H1 (cell line): ENCODE results near the gene CAPN14. TPM values are rescaled to one million over a fixed set of nuclear protein-coding genes. Genes with fewer than 3 reads are reported as not detected.

Experiments used
- CTCF ChIA-PET: fragments of 300-600 bp; sonication (Branson Sonifier 250); formaldehyde crosslinking; loops from one replicate; lab custom pipeline; 2021; ENCODE audit not compliant: partially characterized antibody; lab: Charles Lee
- POLR2A ChIA-PET: fragments of 300-600 bp; sonication (Branson Sonifier 250); formaldehyde crosslinking; loops from one replicate; lab custom pipeline; 2021; ENCODE audit warnings: inconsistent platforms; ENCODE audit not compliant: partially characterized antibody; lab: Charles Lee
- DNase-seq, 2 experiments: peaks; one replicate each; pipeline versions ENCODE4 v3.0.0 to v3.0.0-alpha.2; 2010 to 2022; ENCODE audit warnings: low spot score in 2 of 2, low read depth in 1 of 2, mixed read lengths in 1 of 2
- FAIRE-seq: peaks from 2 replicates; lab custom pipeline; 2011; peaks lifted over from hg19 to GRCh38; lab: Jason Lieb, UNC
- H2AFZ ChIP-seq: 2 replicates; pipeline ENCODE4 v1.8.1; 2012; ENCODE audit warnings: low read length, inconsistent platforms
- H2AK5ac ChIP-seq: 2 replicates; pipeline ENCODE4 v1.6.1; 2013; ENCODE audit warnings: low read depth, low read length
- H2BK120ac ChIP-seq: replicated peaks from 2 replicates; pipeline ENCODE3; 2013; ENCODE audit warnings: low read depth, low read length, inconsistent platforms
- H2BK12ac ChIP-seq: 2 replicates; pipeline ENCODE4 v1.6.1; 2013; ENCODE audit warnings: low read depth, low read length
- H2BK15ac ChIP-seq: 2 replicates; pipeline ENCODE4 v1.6.1; 2013; ENCODE audit warnings: low read length
- H2BK20ac ChIP-seq: 2 replicates; pipeline ENCODE4 v1.6.1; 2013; ENCODE audit warnings: low read length
- H2BK5ac ChIP-seq: 2 replicates; pipeline ENCODE4 v1.6.1; 2013; ENCODE audit warnings: low read depth, low read length
- H3K14ac ChIP-seq: 2 replicates; pipeline ENCODE4 v1.6.1; 2013; ENCODE audit warnings: inconsistent platforms; ENCODE audit not compliant: insufficient read length
- H3K18ac ChIP-seq: 2 replicates; pipeline ENCODE4 v1.6.1; 2013; ENCODE audit warnings: low read length; ENCODE audit errors: extremely low read depth
- H3K23ac ChIP-seq: 2 replicates; pipeline ENCODE4 v1.6.1; 2013; ENCODE audit warnings: inconsistent platforms; ENCODE audit not compliant: insufficient read length
- H3K23me2 ChIP-seq: 2 replicates; pipeline ENCODE4 v1.6.1; 2013; ENCODE audit warnings: low read depth, low read length
- H3K27ac ChIP-seq: 2 replicates; pipeline ENCODE4 v1.6.1; 2011; ENCODE audit warnings: low read depth, low read length, inconsistent platforms
- H3K27me3 ChIP-seq, 4 experiments: replicated peaks in 1 of 4; 1 replicate in 1 of 4; 2 replicates in 3 of 4; pipeline versions ENCODE4 v1.6.1 to v1.8.1; 2011 to 2013; ENCODE audit warnings: low read length in 3 of 4, mild to moderate bottlenecking in 3 of 4, inconsistent platforms in 2 of 4, mixed read lengths in 2 of 4, moderate library complexity in 1 of 4; ENCODE audit not compliant: control insufficient read depth in 3 of 4, insufficient read depth in 3 of 4; ENCODE audit errors: extremely low read depth in 1 of 4
- H3K36me3 ChIP-seq, 4 experiments: 2 replicates each; pipeline versions ENCODE4 v1.6.1 to v1.8.1; 2011 to 2013; ENCODE audit warnings: mild to moderate bottlenecking in 4 of 4, low read length in 3 of 4, moderate library complexity in 2 of 4, control low read depth in 1 of 4, inconsistent platforms in 1 of 4; ENCODE audit not compliant: insufficient read depth in 4 of 4, control insufficient read depth in 2 of 4
- H3K4ac ChIP-seq: replicated peaks from 2 replicates; pipeline ENCODE3; 2013; ENCODE audit warnings: low read length, low read depth, mixed read lengths, inconsistent platforms; ENCODE audit not compliant: insufficient read length
- H3K4me1 ChIP-seq, 4 experiments: replicated peaks in 1 of 4; 1 replicate in 1 of 4; 2 replicates in 3 of 4; pipeline versions ENCODE4 v1.6.1 to v1.8.1; 2011 to 2013; ENCODE audit warnings: low read length in 3 of 4, inconsistent platforms in 2 of 4, mixed read lengths in 1 of 4; ENCODE audit not compliant: insufficient read depth in 4 of 4, control insufficient read depth in 3 of 4
- H3K4me2 ChIP-seq, 2 experiments: 2 replicates each; pipeline versions ENCODE4 v1.6.1 to v1.8.1; 2011 to 2013; ENCODE audit warnings: low read depth in 2 of 2, low read length in 2 of 2, control low read depth in 1 of 2, inconsistent platforms in 1 of 2, mild to moderate bottlenecking in 1 of 2; ENCODE audit not compliant: insufficient read depth in 1 of 2
- H3K4me3 ChIP-seq, 4 experiments: fragments of 200-600, 300-600 bp in 1 of 4; sonication (generic), shearing (Covaris generic), sonication (Bioruptor Twin) in 1 of 4; 2 replicates each; pipeline versions ENCODE4 v1.5.1 to v1.8.1; 2011 to 2016; ENCODE audit warnings: low read length in 4 of 4, low read depth in 3 of 4, control low read depth in 2 of 4, inconsistent platforms in 2 of 4, mild to moderate bottlenecking in 2 of 4, mixed read lengths in 1 of 4, moderate library complexity in 1 of 4; ENCODE audit not compliant: insufficient read depth in 2 of 4; ENCODE audit errors: extremely low read depth in 1 of 4
- H3K56ac ChIP-seq: replicated peaks from 2 replicates; pipeline ENCODE3; 2013; ENCODE audit warnings: low read depth, mild to moderate bottlenecking, mixed read lengths, low read length, inconsistent platforms; ENCODE audit not compliant: insufficient read length
- H3K79me1 ChIP-seq: 2 replicates; pipeline ENCODE4 v1.6.1; 2013; ENCODE audit warnings: low read depth, low read length, control low read depth
- H3K79me2 ChIP-seq, 2 experiments: 2 replicates each; pipeline versions ENCODE4 v1.6.1 to v1.8.1; 2012 to 2013; ENCODE audit warnings: low read length in 2 of 2, mild to moderate bottlenecking in 2 of 2, inconsistent platforms in 1 of 2; ENCODE audit not compliant: insufficient read depth in 2 of 2, control insufficient read depth in 1 of 2
- H3K9ac ChIP-seq, 4 experiments: replicated peaks in 1 of 4; 1 replicate in 1 of 4; 2 replicates in 3 of 4; pipeline versions ENCODE4 v1.6.1 to v1.8.1; 2011 to 2013; ENCODE audit warnings: low read depth in 3 of 4, low read length in 3 of 4, control low read depth in 2 of 4, mild to moderate bottlenecking in 2 of 4, moderate library complexity in 2 of 4, inconsistent platforms in 1 of 4; ENCODE audit errors: extremely low read depth in 1 of 4
- H3K9me3 ChIP-seq, 2 experiments: 2 replicates each; pipeline versions ENCODE4 v1.6.1 to v1.8.1; 2012 to 2013; ENCODE audit warnings: mild to moderate bottlenecking in 2 of 2, moderate library complexity in 2 of 2, control low read depth in 1 of 2, inconsistent platforms in 1 of 2, low read depth in 1 of 2, low read length in 1 of 2, mixed read lengths in 1 of 2; ENCODE audit not compliant: insufficient read depth in 2 of 2
- H4K20me1 ChIP-seq, 2 experiments: replicated peaks in 1 of 2; 2 replicates each; pipeline versions ENCODE3 to v1.8.1; 2011 to 2013; ENCODE audit warnings: inconsistent platforms in 2 of 2, low read length in 2 of 2, mild to moderate bottlenecking in 1 of 2; ENCODE audit not compliant: insufficient read depth in 2 of 2, control insufficient read depth in 1 of 2
- H4K5ac ChIP-seq: 2 replicates; pipeline ENCODE4 v1.6.1; 2013; ENCODE audit warnings: low read length, low read depth, mixed read lengths, inconsistent platforms; ENCODE audit not compliant: insufficient read length
- H4K8ac ChIP-seq: 2 replicates; pipeline ENCODE4 v1.8.0; 2013; ENCODE audit warnings: mild to moderate bottlenecking, moderate library complexity, low read length, inconsistent platforms; ENCODE audit not compliant: insufficient read depth; ENCODE audit errors: extremely low read depth
- H4K91ac ChIP-seq: replicated peaks from 2 replicates; pipeline ENCODE3; 2013; ENCODE audit warnings: low read length, mixed read lengths, inconsistent platforms; ENCODE audit not compliant: insufficient read length
- RAD21 ChIP-seq, 2 experiments: IDR thresholded peaks in 1 of 2; conservative IDR thresholded peaks in 1 of 2; 2 replicates each; pipeline ENCODE4 v1.6.1; 2011; ENCODE audit warnings: low read depth in 2 of 2, low read length in 2 of 2, improper control_type of control experiment in 1 of 2, inconsistent platforms in 1 of 2, mild to moderate bottlenecking in 1 of 2, moderate library complexity in 1 of 2
- SUZ12 ChIP-seq: fragments of 200-600 bp; sonication (generic); IDR thresholded peaks from 2 replicates; pipeline ENCODE4 v1.6.1; 2012; ENCODE audit warnings: mild to moderate bottlenecking, inconsistent platforms, low read length, moderate library complexity, mixed read lengths
- TAF1 ChIP-seq: IDR thresholded peaks from 2 replicates; pipeline ENCODE4 v1.6.1; 2011; ENCODE audit warnings: mild to moderate bottlenecking, low read depth, low read length
- WGBS, 2 experiments: shearing (Covaris generic) in 1 of 2; methylation state at CpG; one replicate each; pipeline versions ENCODE4 v1.1.6 to v1.1.7; 2013 to 2015; ENCODE audit warnings: low lambda C conversion rate in 2 of 2, mixed read lengths in 2 of 2, inconsistent platforms in 1 of 2, low coverage in 1 of 2, missing lambda C conversion rate in 1 of 2; ENCODE audit not compliant: insufficient replicate concordance in 2 of 2, insufficient coverage in 1 of 2, insufficient read length in 1 of 2; ENCODE audit errors: extremely low coverage in 1 of 2, missing lambda C conversion rate in 1 of 2; 5-methylcytosine and 5-hydroxymethylcytosine counted together
- polyA plus RNA-seq, 7 experiments: library from polyadenylated mRNA; depleted of rRNA in 3 of 7; stranded (reverse) in 5 of 7; unstranded in 2 of 7; fragments of >200 nt in 5 of 7; fragments of 200-250 nt in 2 of 7; gene quantifications; 1 replicate in 5 of 7; 2 replicates in 1 of 7; 4 replicates in 1 of 7; pipeline versions ENCODE4 v1.2.1 to v1.2.3, GENCODE V29; 2011 to 2013; ENCODE audit warnings: missing spikeins in 2 of 7, mixed read lengths in 2 of 7
- total RNA-seq: library from RNA; stranded (reverse); fragmentation: NEBNext Ultra II Directional; extraction: Animal tissue kit (Norgen Biotek cat#: 25700); gene quantifications from 2 replicates; pipeline ENCODE4 v1.2.1, GENCODE V29; 2021

Gene CAPN14
- total and polyA plus RNA-seq, 2 of the 8 experiments (the other 6 are each of a cell fraction or from before 2014, with no cell fraction given), result 0.07 TPM; not detected in 1

- Histone ChIP-seq H3K79me2 (no peaks in the 10 kb centered on the region), H2AK5ac (no peak overlapping the region), H4K5ac (no peak overlapping the region), H4K20me1 (peaks cover 0 to under 1% of the 10 kb centered on the region in 2 experiments), H3K9me3 (no peaks in the 10 kb centered on the region), H3K23me2 (no peaks in the 10 kb centered on the region; the same call in 1 of the 2 replicates), H3K4me3 (no peak overlapping the region), H2BK5ac (no peak overlapping the region), H2BK20ac (no peak overlapping the region), H4K91ac (no peak overlapping the region), H3K9ac (no peak overlapping the region), H2BK15ac (no peak overlapping the region), H3K4me2 (no peak overlapping the region), H3K27ac (no peak overlapping the region), H4K8ac (no peak overlapping the region), H3K4me1 (peaks cover 0 to 8% (median 2%) of the 10 kb centered on the region in 4 experiments; a peak in 3 of 7 replicates), H2BK12ac (no peak overlapping the region), H3K36me3 (no peaks in the 10 kb centered on the region; a peak in 1 of 8 replicates), H3K56ac (no peak overlapping the region), H3K18ac (no peak overlapping the region), H3K14ac (no peak overlapping the region), H2AFZ (no peak overlapping the region), H2BK120ac (no peak overlapping the region), H3K23ac (no peak overlapping the region), H3K4ac (no peak overlapping the region), H3K79me1 (no peaks in the 10 kb centered on the region; the same call in none of the 2 replicates), H3K27me3 (no peaks in the 10 kb centered on the region)
- ChIA-PET POLR2A (interaction anchor here (1.0 to 2.3 kb wide), 3 partner anchors 10 to 22 kb away, joined by 3 to 10 read pairs (median 3); partner anchors contain the start of gene EHD3), CTCF (interaction anchor here (0.7 to 1.9 kb wide), 5 partner anchors 13 to 447 kb away, joined by 3 to 6 read pairs (median 3); no protein-coding TSS in a partner anchor)
- WGBS, 2 experiments, result 83% methylated on average over 11 of the region's 11 CpGs; no CpG with 5 or more reads in 1 of the 2 experiments
- no peak for FAIRE-seq
- DNase-seq, result no peak
- TF ChIP-seq TAF1 (no peak), RAD21 (IDR thresholded peaks at IDR 0.05 in 1 of 2, conservative IDR thresholded peaks at IDR 0.05 in 1 of 2; ENCODE audit: low read depth in 2 of 2, low read length in 2 of 2) (no peak), SUZ12 (no peak)
Measured at GRCh38 chr2:31255911-31256571, 38.7 kb upstream of the CAPN14 start.
